CD14-positive monocyte (primary cell): Measurements from ENCODE around the gene PODXL. TPM values are rescaled to one million over a fixed set of nuclear protein-coding genes. Genes with fewer than 3 reads are reported as not detected.
A peak's percentile ranks its signal among the peaks of the same experiment; 100 is the strongest.

Experiments used
- DNase-seq, 3 donors: peaks; one replicate each; pipeline ENCODE4 v3.0.0-alpha.2; 2011 to 2022
- H2AFZ ChIP-seq: 2 replicates; pipeline ENCODE4 v1.6.0; 2012; ENCODE audit warnings: mild to moderate bottlenecking, low read depth, low read length, inconsistent platforms; ENCODE audit not compliant: insufficient read depth, poor library complexity, severe bottlenecking
- H3K27ac ChIP-seq, 2 donors: 1 replicate in 1 of 2; 2 replicates in 1 of 2; pipeline ENCODE4 v1.5.1; 2012 to 2013; ENCODE audit warnings: low read length in 2 of 2, control low read depth in 1 of 2, inconsistent platforms in 1 of 2, low read depth in 1 of 2, mild to moderate bottlenecking in 1 of 2
- H3K27me3 ChIP-seq, 2 donors: one replicate each; pipeline versions ENCODE4 v1.6.0 to v1.6.1; 2011 to 2013; ENCODE audit warnings: low read length in 2 of 2; ENCODE audit not compliant: control insufficient read depth in 2 of 2, insufficient read depth in 2 of 2
- H3K36me3 ChIP-seq, 2 donors: replicated peaks in 1 of 2; 1 replicate in 1 of 2; 2 replicates in 1 of 2; pipeline versions ENCODE4 v1.5.1 to v1.6.1; 2012 to 2013; ENCODE audit warnings: low read length in 2 of 2, control low read depth in 1 of 2, inconsistent platforms in 1 of 2, mild to moderate bottlenecking in 1 of 2; ENCODE audit not compliant: insufficient read depth in 2 of 2, control insufficient read depth in 1 of 2
- H3K4me1 ChIP-seq, 2 donors: 1 replicate in 1 of 2; 2 replicates in 1 of 2; pipeline versions ENCODE4 v1.5.1 to v1.6.1; 2012 to 2013; ENCODE audit warnings: low read length in 2 of 2, control low read depth in 1 of 2, inconsistent platforms in 1 of 2, mild to moderate bottlenecking in 1 of 2, moderate library complexity in 1 of 2; ENCODE audit not compliant: insufficient read depth in 2 of 2, control insufficient read depth in 1 of 2
- H3K4me2 ChIP-seq: replicated peaks from 2 replicates; pipeline ENCODE3; 2012; ENCODE audit warnings: low read length, moderate library complexity, mild to moderate bottlenecking; ENCODE audit not compliant: poor library complexity, severe bottlenecking; ENCODE audit errors: extremely low read depth
- H3K4me3 ChIP-seq, 3 experiments: fragments of 200-600 bp in 1 of 3; sonication (generic) in 1 of 3; replicated peaks in 1 of 3; 1 replicate in 2 of 3; 2 replicates in 1 of 3; pipeline ENCODE4 v1.5.1; 2011 to 2013; ENCODE audit warnings: low read length in 3 of 3, mild to moderate bottlenecking in 3 of 3, control low read depth in 2 of 3, low read depth in 2 of 3, inconsistent platforms in 1 of 3, moderate library complexity in 1 of 3
- H3K79me2 ChIP-seq: 2 replicates; pipeline ENCODE4 v1.6.0; 2012; ENCODE audit warnings: mild to moderate bottlenecking, control low read depth, inconsistent platforms, low read length, moderate library complexity; ENCODE audit not compliant: insufficient read depth
- H3K9ac ChIP-seq: 2 replicates; pipeline ENCODE4 v1.6.0; 2017; ENCODE audit warnings: low read length, mild to moderate bottlenecking; ENCODE audit not compliant: insufficient read depth, poor library complexity, severe bottlenecking
- H3K9me3 ChIP-seq, 2 donors: replicated peaks in 1 of 2; 1 replicate in 1 of 2; 2 replicates in 1 of 2; pipeline versions ENCODE4 v1.5.1 to v1.6.1; 2012 to 2013; ENCODE audit warnings: low read length in 2 of 2, control low read depth in 1 of 2; ENCODE audit not compliant: control insufficient read depth in 1 of 2, insufficient read depth in 1 of 2
- H4K20me1 ChIP-seq: 2 replicates; pipeline ENCODE4 v1.6.0; 2012; ENCODE audit warnings: mild to moderate bottlenecking, low read length, control low read depth, moderate library complexity; ENCODE audit not compliant: insufficient read depth
- H3K27ac Mint-ChIP-seq, 7 donors: one replicate each; pipeline ENCODE4 v1.8.0; 2020; ENCODE audit warnings: mild to moderate bottlenecking in 7 of 7, mixed read lengths in 7 of 7, moderate library complexity in 6 of 7, inconsistent platforms in 2 of 7
- H3K27me3 Mint-ChIP-seq, 3 donors: one replicate each; pipeline ENCODE4 v1.8.0; 2021 to 2022; ENCODE audit warnings: low read depth in 3 of 3, mild to moderate bottlenecking in 3 of 3, mixed read lengths in 3 of 3, moderate library complexity in 3 of 3, inconsistent platforms in 1 of 3
- H3K36me3 Mint-ChIP-seq, 2 donors: one replicate each; pipeline ENCODE4 v1.8.0; 2020; ENCODE audit warnings: mixed read lengths in 2 of 2, inconsistent platforms in 1 of 2, mild to moderate bottlenecking in 1 of 2
- H3K4me1 Mint-ChIP-seq: one replicate; pipeline ENCODE4 v1.8.0; 2020; ENCODE audit warnings: mild to moderate bottlenecking, mixed read lengths
- H3K4me3 Mint-ChIP-seq, 2 donors: one replicate each; pipeline ENCODE4 v1.8.0; 2020; ENCODE audit warnings: mild to moderate bottlenecking in 2 of 2, mixed read lengths in 2 of 2, moderate library complexity in 1 of 2
- H3K9me3 Mint-ChIP-seq, 7 donors: one replicate each; pipeline ENCODE4 v1.8.0; 2020 to 2022; ENCODE audit warnings: mixed read lengths in 7 of 7, mild to moderate bottlenecking in 6 of 7, moderate library complexity in 6 of 7, inconsistent platforms in 2 of 7
- WGBS: methylation state at CpG from one replicate; pipeline ENCODE4 v1.1.5; 2013; ENCODE audit warnings: missing lambda C conversion rate; ENCODE audit not compliant: insufficient coverage; 5-methylcytosine and 5-hydroxymethylcytosine counted together
- intact Hi-C, 2 donors: fragments of 100-400 bp; cut with micrococcal nuclease; formaldehyde crosslinking; loops; one replicate each; pipeline versions ENCODE4 v1.15.0 to v1.15.1; 2023
- polyA plus RNA-seq, 3 donors: library from polyadenylated mRNA; depleted of rRNA in 1 of 3; unstranded in 2 of 3; stranded (reverse) in 1 of 3; fragments of 300-500 nt in 2 of 3; fragments of >200 nt in 1 of 3; fragmentation: Illumina TruSeq in 2 of 3; gene quantifications; 1 replicate in 2 of 3; 2 replicates in 1 of 3; pipeline ENCODE4 v1.2.3, GENCODE V29; 2012 to 2021
- TF ChIP-seq, protein P1 (sequence below): fragments of 200-600 bp; IDR thresholded peaks from one replicate; pipeline ENCODE4 v1.8.0; 2022; ENCODE audit warnings: antibody characterized with exemption, mild to moderate bottlenecking

The PODXL gene
- polyA plus RNA-seq, 3 donors: 0.20 to 0.25 TPM; not detected in 1

DNA sequence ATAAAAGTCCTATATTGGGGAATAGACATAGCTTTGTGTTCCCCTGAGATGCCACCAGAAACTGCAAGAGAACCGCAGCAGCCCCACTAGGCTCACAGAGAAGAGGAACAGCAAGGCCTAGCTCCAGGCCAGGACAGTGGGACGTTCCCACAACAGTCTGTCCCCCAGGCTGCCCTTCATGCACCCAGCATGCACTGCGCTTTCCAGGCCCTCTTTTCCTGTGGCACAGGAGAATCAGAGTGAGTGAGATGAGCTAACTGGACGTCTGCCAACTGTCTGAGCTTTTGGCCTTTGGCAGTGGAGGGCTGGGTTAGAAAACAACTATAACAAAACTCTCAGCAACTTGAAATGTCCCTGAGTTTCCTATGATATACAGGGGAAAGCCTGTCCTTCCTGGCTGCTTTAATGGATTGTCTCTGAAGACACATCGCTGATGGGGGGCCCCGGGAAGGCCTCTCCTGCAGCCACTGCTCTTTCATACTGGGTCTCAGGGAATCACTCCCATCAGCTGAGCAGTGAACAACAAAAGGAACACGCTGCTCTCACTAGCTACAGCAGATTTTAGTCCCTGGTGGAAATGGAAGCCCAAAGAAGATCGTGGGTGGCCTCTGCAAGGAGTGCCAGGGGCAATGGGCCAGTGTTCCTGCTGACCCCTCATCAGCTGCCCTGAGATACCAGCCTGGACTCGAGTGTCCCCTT is 53.5 kb downstream of the PODXL start:
- H3K4me1 Mint-ChIP-seq: peaks cover under 1% of the 10 kb centered on the region
- peaks cover 0 to under 1% of the 10 kb centered on the region in 2 donors for H3K27me3 ChIP-seq
- no peak overlapping the region for H3K4me3 ChIP-seq
- no peak overlapping the region for H3K27ac ChIP-seq
- no peak overlapping the region for H3K4me3 Mint-ChIP-seq
- DNase-seq: no peak
- H3K27me3 Mint-ChIP-seq: peaks cover 0 to 3% (median 2%) of the 10 kb centered on the region in 3 donors
- H3K79me2 ChIP-seq: no peaks in the 10 kb centered on the region
- no peak overlapping the region for H3K4me2 ChIP-seq
- no peaks in the 10 kb centered on the region for H4K20me1 ChIP-seq
- peaks cover 4 to 6% of the 10 kb centered on the region in 2 donors for H3K36me3 Mint-ChIP-seq
- peaks cover 2 to 11% of the 10 kb centered on the region in 2 donors for H3K36me3 ChIP-seq
- H3K9me3 ChIP-seq: no peaks in the 10 kb centered on the region
- peaks cover 0 to 2% (median 0%) of the 10 kb centered on the region in 7 donors for H3K9me3 Mint-ChIP-seq
- no peak overlapping the region for H2AFZ ChIP-seq
- H3K4me1 ChIP-seq: peaks cover 0 to 1% of the 10 kb centered on the region in 2 donors
- H3K9ac ChIP-seq: no peak overlapping the region
- intact Hi-C loops: loop anchor here in 1 of 2 donors (10.0 kb wide), 1 partner anchor 152 kb away; no protein-coding TSS in a partner anchor
- H3K27ac Mint-ChIP-seq: peak overlapping the region in 1 of 7 donors; percentile 10
- 88% methylated on average over 8 of the region's 9 CpGs for WGBS
- TF ChIP-seq, protein P1, sequence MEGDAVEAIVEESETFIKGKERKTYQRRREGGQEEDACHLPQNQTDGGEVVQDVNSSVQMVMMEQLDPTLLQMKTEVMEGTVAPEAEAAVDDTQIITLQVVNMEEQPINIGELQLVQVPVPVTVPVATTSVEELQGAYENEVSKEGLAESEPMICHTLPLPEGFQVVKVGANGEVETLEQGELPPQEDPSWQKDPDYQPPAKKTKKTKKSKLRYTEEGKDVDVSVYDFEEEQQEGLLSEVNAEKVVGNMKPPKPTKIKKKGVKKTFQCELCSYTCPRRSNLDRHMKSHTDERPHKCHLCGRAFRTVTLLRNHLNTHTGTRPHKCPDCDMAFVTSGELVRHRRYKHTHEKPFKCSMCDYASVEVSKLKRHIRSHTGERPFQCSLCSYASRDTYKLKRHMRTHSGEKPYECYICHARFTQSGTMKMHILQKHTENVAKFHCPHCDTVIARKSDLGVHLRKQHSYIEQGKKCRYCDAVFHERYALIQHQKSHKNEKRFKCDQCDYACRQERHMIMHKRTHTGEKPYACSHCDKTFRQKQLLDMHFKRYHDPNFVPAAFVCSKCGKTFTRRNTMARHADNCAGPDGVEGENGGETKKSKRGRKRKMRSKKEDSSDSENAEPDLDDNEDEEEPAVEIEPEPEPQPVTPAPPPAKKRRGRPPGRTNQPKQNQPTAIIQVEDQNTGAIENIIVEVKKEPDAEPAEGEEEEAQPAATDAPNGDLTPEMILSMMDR: no peak

DNA sequence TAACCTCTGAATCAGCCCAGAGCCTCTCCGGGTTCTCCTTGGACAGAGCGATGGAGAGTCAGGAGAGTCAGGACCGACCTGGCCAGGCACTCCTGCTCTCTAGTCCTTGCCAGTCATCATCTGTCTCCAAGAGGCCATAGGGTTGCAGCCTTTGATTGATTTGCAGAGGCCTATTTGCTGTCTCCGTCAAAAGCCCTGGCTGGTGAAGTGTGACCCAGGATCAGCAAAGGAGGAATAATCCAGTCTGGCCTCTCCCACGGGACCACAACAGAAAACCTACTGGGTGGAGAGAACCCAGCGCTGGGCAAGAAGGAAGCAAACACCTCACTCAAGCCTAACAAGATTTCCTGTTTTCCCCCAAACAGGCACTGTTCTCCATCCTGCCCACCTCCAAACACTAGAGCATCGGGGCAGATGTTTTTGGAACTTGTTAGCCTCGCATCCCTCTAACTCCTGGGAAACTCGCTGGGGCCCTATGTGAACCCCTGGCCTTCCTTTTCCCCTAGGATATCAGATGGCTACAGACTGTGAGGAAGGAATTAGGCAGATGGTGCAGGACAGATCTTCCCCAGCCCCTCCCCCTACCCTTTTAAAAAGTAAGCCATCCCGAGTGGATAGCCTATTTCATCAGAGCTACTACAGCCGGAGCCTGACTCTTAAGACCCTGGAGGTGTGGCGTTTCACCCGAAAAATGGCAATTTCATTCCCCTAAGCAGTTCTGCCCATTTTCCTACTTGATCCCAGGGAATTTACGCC is 54.3 kb downstream of the PODXL start:
- Histone ChIP-seq H3K4me1 (no peaks in the 10 kb centered on the region), H3K4me3 (no peak overlapping the region), H3K27ac (no peak overlapping the region), H3K79me2 (no peaks in the 10 kb centered on the region), H3K9ac (no peak overlapping the region), H2AFZ (no peak overlapping the region), H3K36me3 (peaks cover 9 to 19% of the 10 kb centered on the region in 2 donors), H3K27me3 (no peaks in the 10 kb centered on the region), H3K9me3 (no peaks in the 10 kb centered on the region), H4K20me1 (no peaks in the 10 kb centered on the region), H3K4me2 (no peak overlapping the region)
- Mint-ChIP-seq H3K27ac (peak overlapping the region in 1 of 7 donors; percentile 26), H3K9me3 (peaks cover 0 to 2% (median 0%) of the 10 kb centered on the region in 7 donors), H3K4me3 (no peak overlapping the region), H3K36me3 (peaks cover 10 to 13% of the 10 kb centered on the region in 2 donors), H3K27me3 (peaks cover 0 to 3% (median 2%) of the 10 kb centered on the region in 3 donors), H3K4me1 (no peaks in the 10 kb centered on the region)
- TF ChIP-seq, protein P1: no peak
- intact Hi-C loops: loop anchor here in 1 of 2 donors (10.0 kb wide), 1 partner anchor 153 kb away; no protein-coding TSS in a partner anchor
- 82% methylated on average over 9 of the region's 14 CpGs for WGBS
- DNase-seq: no peak
